Islet precursor cell (in vitro differentiated cells): ENCODE measurements around the gene LATS2.
A peak's percentile ranks its signal among the peaks of the same experiment; 100 is the strongest.

Experiments used
- DNase-seq: peaks from one replicate; pipeline ENCODE4 v3.0.0-alpha.2; 2018

LATS2 gene

DNA sequence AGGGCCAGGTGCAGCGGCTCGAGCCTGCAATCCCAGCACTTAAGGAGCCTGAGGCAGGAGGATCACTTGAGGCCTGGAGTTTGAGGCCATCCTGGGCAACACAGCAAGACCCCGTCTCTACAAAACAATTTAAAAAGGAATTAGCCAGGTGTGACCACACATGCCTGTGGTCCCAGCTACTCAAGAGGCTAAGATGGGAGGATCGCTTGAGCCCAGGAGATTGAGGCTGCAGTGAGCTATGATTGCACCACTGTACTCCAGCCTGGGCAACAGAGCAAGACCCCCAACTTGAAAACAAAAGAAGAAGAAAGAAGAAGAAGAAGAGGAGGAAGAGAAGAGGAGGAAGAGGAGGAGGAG is 47.7 kb downstream of the LATS2 start:
- peak; percentile 29 for DNase-seq

DNA sequence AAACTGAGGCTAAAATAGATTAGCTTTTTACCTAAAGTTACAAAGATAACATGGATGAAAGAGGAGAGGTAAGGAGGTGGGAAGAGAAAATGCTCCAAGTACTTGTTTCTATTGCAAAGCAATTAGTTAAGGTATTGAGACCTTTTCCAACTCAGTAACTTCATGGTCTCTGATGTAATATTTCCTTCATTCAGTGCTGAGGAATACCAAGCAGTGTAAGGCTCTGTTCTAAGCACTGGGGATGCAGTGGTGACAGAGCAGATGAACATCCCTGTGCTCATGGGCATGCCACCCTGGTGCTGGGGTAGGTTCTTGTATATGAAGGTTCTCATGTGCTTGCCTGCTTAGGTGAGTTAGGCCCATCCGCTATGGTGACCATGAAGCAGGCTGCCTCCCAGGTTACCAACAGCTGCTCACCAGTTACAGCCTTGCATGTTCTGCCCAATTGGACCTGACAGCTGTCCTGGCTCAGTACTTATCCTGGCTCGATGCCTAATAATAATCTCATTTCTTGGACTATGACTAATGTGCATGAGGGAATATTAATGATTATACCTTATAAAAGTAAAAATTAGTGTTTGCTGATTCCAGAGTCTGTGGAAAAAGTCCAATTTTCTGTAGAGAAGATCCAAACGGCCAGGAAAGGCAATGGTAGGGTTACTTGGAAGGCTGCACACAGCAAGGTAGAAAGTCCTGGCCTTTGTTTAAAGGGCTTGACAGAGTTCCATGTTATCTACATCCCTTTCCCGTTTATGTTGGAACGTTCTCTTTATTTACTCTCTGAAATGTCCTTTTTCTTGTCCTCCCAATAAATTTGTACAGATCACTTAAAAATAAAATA is 48.3 kb downstream of the LATS2 start:
- DNase-seq, result peak; percentile 32

DNA sequence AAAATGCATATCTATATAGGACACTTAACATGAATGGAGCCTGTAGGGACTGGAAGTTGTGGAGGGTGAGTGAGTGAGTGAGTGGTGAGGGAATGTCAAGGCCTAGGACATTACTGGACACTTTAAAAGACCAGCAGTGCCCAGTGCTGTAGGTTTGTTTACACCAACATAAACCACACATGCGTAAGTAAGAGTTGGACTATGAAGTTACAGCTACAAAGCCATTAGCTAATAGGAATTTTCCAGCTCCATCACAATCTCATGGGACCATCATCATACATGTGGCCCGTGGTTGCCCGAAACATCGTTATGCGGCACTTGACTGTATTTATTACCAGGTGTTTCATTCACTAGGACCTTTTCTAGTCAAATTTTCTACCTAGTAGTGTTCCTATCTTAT is 49.2 kb downstream of the LATS2 start:
- peak; percentile 7 for DNase-seq

DNA sequence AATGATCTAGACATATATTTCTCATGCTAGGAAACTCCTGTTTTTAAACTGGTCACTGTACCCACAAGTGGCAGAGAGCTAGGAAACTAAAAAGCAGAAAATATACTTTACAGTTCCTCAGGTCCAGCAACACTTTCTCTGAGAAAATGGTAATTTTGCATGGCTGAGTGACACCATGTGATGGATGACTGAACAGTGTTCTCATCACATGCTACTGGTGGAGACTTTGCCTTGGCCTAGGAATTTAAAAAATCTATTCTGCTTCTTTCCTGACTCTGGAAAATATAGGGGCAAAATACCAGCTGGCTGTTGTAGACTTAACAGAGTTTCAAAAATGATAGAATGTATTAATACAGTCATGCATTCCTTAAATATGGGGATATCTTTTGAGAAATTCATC is 50.0 kb downstream of the LATS2 start:
- DNase-seq, result peak; percentile 12

DNA sequence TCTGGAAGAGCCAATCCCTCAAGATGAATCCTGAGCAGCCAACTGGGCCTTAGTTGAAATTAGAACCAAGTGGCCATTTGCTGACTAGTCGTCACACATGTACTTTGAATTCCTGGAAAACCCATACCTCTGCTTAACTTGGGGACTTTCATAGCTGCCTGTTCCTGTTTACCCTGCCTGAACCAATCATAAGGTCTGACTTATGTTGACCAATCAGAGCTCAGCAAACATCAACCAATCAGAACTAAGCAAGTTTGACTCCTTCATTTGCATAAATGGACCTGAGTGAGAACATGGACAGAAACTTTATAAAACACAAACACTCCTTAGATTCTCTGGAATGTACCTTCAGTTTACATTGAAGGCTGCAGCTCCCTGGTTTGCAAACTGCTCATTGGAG is 50.8 kb downstream of the LATS2 start:
- peak; percentile 22 for DNase-seq

DNA sequence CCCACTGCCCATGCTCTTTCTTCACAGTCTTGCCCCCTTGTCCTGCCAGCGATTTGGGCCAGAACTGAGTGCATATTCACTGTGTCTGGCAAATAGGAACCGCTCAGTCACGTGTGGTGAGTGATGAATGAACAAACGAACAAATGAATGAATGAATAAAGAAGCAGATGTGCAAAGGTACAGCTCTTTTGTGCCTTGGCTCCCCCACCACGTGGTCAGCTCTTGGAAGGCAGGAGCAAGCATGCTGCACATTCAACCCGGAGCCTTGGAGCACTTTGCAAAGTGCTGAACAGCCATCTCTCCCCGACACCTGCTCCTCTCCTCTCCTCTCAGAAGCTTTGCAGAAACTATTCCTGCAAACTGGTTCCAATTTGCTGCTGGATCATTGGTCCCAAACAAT is 52.4 kb downstream of the LATS2 start:
- DNase-seq, result peak; percentile 40

DNA sequence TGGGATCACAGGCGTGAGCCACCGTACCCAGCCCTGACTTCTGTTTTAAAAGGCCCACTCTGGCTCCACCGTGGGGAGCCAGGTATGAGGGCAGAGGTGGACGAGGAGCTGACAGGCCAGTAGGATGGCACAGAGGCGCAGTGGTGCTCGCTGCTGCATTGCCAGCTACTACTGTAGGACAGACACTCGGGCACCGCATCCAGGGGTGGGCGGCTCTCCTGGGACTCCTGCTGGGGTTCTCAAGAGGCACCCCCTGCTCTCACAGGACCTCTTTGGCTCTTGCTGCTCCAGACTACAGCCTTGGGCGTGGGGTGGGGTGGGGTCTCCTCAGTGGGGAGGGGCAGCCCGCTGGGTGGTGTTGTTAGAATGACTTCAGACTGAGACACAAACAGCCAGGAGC is 53.4 kb downstream of the LATS2 start:
- DNase-seq, result peak; percentile 45

DNA sequence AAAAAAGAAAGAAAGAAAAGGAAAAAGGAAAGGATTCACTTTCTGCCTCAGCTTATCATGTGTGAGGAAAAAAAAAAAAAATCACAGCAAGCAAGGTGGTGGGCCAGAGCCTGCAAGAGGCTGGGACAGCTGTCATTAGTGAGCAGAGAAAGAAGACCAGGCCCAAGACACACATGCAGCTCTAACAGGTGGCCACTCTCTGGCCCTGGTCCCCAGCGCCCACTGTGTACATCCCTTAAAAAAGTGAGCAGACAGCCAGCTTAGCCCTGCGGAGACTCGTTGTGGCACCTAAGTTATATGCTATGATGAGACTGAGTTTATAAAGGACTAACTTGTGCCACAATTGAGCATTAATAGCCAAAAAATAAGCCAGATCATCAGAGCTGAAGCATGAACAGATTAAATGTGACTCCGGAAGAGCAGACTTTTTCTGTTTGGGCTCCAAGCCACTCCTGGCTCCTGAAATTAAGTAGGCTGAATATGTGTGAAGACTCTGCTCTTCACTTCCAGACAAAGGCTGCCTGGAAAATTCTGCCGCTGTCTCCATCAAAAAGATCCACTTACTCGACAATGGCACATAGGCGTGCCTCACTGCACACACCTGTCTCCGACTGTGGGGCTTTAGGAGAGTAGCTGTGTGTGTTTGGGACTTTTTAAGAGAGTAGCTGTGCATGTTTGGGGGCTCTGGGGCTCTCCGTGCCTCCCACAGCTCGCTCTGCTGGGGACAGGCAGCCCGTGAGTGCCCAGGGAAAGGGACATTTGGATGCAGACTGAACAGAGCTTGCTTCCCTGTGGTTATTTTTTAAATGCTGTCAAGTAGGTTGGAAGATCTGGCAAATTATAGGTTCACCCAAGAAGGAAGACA is 55.0 kb downstream of the LATS2 start:
- peak; percentile 35 for DNase-seq

DNA sequence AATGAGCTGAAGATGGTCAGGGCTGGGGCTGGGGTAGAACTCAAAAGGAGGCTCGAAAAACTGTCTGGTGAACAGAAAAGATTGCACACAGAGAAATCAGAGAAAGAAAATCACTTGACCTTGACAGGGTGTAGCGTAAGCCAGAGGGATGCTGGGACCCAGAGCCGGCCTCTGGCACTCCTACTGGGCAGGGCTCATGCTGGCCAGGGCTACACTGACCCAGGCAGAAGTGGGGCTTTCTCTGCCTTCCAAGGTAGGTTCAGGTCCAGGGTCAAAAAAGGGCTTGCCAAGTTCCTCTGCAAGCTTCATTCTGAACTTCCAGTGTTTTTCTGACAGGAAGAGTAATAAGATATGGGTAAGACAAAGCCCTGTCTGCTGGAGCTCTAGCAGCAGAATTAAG is 56.2 kb downstream of the LATS2 start:
- peak; percentile 38 for DNase-seq

DNA sequence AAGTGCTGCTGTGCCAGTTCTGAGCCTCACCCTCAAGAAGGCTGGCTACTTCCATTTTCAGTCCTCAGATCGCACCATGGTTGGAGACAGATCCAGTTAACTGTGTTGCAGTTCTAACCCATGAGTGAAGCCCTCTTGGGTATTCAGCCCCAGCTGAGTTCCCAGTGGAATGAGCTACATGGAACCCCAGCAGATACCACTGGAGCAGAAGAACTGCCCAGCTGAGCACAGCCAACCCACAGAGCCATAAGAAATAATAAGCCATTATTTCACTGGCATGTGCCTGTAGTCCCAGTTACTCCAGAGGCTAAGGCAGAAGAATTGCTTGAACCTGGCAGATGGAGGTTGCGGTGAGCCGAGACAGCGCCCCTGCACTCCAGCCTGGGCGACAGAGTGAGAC is 59.9 kb downstream of the LATS2 start:
- no peak for DNase-seq

DNA sequence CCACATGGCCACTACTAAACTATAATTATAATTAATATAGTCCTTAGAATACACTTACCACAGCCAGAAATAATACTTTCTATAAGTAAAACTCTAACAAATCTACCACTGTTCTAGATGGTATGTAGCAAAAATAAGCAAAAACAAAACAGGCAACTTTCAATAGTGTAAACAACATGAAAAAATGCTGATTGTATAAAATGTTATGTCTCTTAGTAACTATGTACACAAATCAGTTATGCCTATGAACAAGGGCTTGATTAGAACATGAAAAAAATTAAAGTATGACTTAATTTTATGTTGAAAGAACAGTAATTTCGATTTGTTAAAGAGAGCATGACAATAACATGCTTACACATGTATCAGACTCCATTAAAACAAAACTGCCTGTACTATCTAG is 60.7 kb downstream of the LATS2 start:
- DNase-seq, result no peak

DNA sequence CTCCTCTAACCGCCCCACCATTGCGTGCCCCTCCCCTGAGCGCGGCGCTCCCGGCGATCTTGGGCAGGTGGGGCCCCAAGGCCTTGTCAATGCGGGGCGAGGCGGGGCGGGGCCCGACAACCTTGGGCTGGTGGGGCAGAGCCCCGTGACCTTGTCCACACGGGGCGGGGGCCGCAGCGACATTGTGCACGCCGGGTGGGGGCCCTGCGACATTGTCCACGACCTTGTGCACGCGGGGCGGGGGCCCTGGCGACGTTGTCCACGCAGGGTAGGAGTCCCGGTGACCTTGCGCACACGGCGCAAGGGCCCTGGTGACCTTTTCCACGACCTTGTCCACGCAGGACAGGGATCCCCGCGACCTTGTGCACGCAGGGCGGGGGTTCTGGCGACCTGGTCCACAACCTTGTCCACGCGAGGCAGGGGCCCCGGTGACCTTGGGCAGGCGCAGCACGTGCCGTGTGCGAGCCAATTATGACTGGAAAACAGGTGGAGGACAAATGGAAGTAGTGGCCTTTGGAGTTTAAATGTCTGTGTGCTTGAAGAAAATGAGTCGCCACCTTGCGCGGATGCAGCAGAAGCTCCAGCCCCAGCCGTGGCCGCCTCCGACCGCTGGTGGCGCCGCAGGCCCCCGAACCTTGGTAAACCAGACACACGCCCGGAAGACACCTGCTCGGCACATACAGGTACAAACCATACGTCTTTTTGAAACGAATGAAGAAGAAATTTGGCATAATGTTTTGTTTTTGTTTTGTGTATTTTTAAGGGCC is 62.6 kb downstream of the LATS2 start:
- DNase-seq, result peak; percentile 44

DNA sequence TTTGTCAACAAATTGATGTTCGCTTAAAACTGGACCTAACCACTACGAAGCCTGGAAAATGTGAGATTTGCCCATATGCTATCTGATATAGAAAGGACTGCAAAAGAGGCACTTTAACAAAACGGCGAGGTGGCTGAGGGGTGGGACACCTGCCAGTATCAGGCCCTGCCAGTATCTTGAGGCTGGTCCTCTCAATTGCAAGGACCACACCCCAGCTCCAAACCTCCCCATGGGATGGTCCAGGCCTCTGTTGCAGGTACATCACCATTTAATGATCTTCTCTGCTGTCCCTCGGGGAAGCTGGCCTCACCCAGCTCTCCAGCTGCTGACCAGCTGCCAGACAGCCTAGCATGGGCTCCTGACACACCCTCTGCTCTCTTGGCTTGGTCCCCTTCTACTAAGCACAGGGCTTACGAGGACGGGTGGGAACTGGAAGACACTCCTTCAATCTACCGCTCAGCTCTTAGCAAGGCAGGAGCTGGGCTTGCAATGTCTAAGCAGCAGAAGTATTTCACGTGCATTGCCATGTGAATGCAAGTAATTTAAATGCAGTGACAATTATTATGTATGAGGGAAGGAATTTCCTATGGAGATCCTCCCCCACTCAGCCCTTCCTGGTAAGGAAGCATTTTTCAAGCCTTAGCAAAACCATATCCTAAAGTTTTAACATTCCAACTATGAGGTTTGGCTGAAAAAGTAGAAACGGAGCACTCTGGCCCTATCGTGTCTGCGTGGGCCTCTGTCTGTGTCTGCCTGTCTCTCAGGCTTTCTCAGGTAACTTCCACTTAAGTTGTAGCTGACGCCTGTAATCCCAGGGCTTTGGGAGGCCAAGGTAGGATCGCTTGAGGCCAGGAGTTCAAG is 63.9 kb downstream of the LATS2 start:
- DNase-seq, result no peak

DNA sequence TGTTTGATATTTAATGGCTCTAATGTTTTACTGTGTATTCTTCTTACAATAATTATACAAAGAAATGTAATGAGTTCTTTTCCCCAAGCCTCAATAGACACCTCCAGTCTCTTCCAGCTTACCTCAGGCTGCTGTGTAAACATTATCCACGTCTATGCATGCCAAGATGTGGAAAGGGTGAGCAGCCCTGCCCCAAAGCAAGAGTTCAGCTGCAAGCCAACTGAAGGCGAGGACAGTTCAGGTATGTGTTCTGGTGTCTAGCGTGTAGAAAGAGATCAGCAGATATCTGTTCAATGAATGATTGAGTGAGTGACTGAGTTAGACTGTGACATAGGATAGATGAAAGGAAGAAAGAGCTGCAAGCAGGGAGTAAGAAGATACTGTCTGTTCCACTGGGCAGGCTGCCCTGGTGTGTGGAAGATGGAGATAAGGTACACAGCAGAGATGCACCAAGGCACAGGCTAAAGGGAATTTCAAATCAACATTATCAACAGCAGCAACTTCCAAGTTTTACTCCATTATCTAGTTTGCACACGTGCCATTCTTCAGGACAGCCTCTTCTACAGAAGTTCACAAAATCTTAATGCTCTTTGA is 66.0 kb downstream of the LATS2 start:
- peak; percentile 37 for DNase-seq

DNA sequence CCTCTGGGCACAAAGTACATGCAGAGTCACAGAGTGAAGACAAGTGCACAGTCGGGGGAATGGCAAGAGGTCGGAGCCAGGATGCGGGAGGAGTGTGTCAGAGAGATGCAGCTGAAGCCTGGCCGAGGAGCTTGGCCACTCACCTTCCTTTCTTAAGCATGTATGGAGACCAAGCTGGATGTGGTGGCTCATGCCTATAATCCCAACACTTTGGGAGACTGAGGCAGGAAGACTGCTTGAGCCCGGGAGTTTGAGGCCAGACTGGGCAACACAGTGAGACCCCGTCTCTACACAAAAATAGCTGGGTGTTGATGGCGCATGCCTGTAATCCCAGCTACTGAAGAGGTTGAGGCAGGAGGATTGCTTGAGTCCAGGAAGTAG is 67.0 kb downstream of the LATS2 start:
- DNase-seq, result peak; percentile 32

DNA sequence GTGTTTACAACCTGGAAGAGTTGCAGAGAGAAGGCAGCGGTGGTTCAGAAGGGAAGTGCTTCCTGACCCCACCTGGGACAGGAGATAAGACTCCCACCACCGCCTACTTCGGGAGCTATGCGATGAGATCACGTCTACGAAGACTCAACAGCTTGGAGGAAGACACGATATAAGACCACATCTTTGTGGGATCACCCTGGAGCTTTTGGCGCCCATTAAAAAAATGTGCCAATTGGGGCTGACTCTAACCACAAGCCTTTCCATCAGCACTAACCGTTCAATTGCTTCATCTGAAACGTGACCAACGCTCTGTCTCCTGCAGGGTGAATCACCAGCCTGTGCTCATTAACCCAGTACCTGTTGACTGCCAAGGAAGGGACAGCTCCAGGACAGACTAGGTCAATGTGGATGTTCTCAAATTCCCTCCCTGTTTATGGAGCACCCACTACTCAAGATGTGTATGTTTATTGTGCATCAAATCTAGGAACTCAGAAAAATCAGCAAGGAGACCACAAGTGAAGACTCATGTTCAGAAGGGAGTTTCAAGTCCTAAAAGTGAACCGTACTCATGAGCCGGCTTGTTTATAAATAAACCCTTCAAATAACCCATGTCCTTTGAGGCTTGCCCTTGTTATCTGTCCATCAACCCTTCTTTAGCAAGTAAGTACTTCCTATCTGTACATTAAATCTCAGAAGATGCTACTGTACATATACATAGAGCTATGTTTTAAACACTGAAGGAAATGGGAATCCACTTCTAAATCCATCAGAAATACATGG is 67.5 kb downstream of the LATS2 start:
- DNase-seq, result peak; percentile 45

DNA sequence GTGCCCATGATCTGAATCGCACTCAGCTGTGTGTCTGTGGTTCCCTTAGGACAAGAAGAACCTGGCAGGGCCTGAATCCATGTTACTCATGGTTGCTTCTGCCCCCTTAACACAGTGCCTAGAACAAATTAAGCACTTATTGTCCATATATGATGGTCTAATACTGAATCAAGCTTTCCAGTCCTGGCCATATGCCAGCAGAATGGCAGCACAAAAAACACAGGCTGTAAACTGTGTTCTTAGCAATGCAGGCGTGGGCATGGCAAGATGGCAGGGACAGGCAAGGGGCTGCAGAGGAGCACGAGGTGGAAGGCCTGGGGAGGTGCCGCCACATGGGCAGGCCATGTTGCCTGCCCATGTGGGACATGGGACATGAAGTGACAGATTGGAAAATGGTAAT is 68.2 kb downstream of the LATS2 start:
- DNase-seq, result peak; percentile 41

DNA sequence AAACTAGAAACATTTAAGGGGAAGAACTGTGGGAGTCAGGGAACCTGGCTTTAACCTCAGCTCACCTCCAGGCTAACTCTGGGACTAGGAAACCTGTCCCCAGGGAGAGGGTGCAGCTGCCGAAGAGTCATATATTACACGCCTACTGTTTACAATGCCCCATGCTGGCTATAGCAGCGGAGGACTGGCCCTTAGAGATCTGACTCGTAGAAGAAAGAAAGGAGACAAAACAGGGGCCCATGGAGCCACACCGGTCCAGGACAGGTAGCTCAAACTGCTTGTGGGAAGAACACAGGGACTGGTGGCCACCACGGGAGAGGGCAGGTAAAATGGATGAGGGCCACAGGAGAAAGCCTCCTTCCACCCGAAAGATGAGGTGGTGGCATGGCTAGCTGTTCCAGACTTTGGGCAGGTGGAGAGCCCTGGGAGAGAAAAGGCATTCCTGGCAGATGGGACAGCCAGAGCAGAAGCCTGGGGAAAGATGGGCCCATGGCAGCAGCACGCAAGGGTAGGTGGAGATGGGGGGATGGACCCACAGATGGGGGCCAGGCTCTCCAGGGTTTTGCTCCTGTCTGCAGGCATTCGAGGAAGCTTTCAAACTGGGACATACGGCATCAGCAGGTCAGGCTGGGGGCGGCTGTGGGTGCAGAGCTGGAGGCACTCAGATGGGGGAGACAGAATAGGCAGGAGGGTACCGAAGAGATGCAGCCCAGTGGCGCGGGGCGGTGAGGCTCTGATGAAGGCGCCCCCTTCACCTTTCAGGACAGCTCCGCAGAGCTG is 69.5 kb downstream of the LATS2 start:
- peak; percentile 37 for DNase-seq

DNA sequence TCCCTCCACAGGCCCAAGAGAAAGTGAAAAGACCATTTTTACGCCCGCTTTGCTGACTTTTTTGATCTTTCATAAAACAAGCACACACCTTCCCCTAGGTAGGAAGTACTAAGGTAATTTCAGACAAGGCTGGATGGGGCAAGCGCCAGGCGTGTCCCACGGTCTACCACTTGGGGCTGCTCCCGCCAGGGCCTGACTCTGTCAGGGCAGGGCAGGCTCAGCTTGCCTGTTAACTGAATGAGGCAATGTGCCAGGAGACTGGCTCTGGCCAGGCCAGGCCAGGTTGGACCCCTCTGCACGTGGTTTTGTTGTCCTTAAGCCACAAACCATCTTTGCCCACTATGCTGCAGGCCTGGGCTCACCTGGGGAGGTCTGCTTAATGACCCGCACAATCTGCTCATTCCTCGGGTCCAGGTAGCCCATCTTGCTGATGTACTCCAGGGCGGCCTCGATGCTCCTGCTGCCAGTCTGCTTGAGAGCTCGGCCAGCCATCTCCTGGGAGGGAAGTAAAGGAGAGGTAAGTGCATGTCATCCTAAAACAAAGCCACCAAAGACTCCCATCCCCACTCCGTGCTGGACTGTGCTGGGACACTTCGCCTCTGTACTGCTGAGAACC is 70.4 kb downstream of the LATS2 start:
- peak; percentile 49 for DNase-seq
